Hepatocyte (in vitro differentiated cells): Measurements from ENCODE around the gene DOCK2.

Source experiments
- EZH2 ChIP-seq: fragments of 200-600 bp; sonication (generic); IDR thresholded peaks from 2 replicates; pipeline ENCODE4 v1.6.1; 2016; ENCODE audit warnings: antibody characterized with exemption, mild to moderate bottlenecking, borderline replicate concordance
- EZH2phosphoT487 ChIP-seq: fragments of 200-600 bp; sonication (generic); IDR thresholded peaks from one replicate; pipeline ENCODE4 v1.6.1; 2018; ENCODE audit warnings: antibody characterized with exemption, mild to moderate bottlenecking, low read depth, moderate library complexity; ENCODE audit not compliant: unreplicated experiment, severe bottlenecking
- TF ChIP-seq, protein P1 (sequence below): fragments of 200-600 bp; sonication (generic); IDR thresholded peaks from 2 replicates; pipeline ENCODE4 v1.5.1; 2016; ENCODE audit warnings: antibody characterized with exemption, mild to moderate bottlenecking; ENCODE audit not compliant: poor library complexity

DNA sequence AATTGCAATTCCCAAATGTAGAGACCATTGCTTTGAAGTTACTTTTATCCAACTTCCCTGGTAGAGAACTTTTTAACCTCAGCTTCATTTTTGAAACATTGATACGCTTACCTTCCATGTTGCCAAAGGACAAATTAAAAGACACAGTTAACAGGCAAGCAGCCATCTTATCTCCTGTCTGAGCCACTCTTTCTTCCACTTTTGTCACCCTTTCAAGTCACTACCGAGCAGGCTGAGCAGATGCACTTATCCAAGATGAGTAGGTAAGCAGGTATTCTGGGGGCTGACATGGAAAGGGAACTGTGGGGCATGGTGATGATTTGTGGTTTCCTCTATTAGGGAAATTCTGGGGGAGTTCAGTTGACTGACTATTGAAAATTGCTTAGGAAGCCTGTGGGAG lies 66.7 kb downstream of the DOCK2 start:
- TF ChIP-seq EZH2: no peak
- TF ChIP-seq, protein P1, sequence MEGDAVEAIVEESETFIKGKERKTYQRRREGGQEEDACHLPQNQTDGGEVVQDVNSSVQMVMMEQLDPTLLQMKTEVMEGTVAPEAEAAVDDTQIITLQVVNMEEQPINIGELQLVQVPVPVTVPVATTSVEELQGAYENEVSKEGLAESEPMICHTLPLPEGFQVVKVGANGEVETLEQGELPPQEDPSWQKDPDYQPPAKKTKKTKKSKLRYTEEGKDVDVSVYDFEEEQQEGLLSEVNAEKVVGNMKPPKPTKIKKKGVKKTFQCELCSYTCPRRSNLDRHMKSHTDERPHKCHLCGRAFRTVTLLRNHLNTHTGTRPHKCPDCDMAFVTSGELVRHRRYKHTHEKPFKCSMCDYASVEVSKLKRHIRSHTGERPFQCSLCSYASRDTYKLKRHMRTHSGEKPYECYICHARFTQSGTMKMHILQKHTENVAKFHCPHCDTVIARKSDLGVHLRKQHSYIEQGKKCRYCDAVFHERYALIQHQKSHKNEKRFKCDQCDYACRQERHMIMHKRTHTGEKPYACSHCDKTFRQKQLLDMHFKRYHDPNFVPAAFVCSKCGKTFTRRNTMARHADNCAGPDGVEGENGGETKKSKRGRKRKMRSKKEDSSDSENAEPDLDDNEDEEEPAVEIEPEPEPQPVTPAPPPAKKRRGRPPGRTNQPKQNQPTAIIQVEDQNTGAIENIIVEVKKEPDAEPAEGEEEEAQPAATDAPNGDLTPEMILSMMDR: no peak
- TF ChIP-seq EZH2phosphoT487: no peak
